Measurements from ENCODE around the gene IPMK.

The IPMK gene

DNA sequence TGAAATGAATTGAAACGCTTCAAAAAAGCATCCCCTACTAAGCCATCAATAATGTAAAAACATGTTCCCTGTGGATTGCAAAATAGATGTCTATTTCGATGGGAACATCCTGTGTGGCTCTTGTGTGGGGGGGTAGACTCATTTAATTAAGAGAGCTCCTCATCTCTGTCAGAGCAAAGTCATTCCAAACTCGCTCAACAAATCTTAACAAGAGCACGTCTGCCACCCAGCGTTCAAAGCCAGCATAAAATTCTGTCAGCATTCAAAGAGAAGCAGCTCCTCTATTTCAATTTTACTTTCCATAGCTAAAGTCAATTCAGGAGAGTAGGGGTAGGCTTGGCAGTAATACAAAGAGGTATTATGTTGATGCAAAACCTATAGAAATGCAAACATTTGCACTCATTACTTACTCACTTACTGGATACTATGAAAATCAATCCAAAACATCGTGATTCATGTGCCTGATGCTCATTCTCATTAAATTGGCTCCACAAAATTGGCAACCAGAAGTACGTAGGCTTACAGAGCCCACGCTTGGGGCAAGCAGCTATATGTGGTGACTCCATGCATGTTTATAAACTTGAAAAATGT, 114.9 kb downstream of the IPMK start:
- Histone ChIP-seq H3K9me3 (ENCODE audit: control insufficient read depth, insufficient read depth, low read depth, low read length) (no peaks in the 10 kb centered on the region), H3K4me1 (ENCODE audit: control insufficient read depth, insufficient read depth, low read length) (no peaks in the 10 kb centered on the region), H3K27ac (ENCODE audit: extremely low read depth, low read depth, low read length) (no peak overlapping the region), H3K4me3 (ENCODE audit: low read depth, low read length) (no peak overlapping the region), H3K36me3 (ENCODE audit: control insufficient read depth in 2 of 2, insufficient read depth in 1 of 2, low read length in 2 of 2) (no peaks in the 10 kb centered on the region)
- TF ChIP-seq ZNF514 (tag by site-specific recombination; IDR thresholded peaks at IDR 0.05), result no peak
- TF ChIP-seq ZNF146 (tag by site-specific recombination; IDR thresholded peaks at IDR 0.05), result no peak
- no peak for TF ChIP-seq RBAK (tag by site-specific recombination; IDR thresholded peaks at IDR 0.05)
- no peak for TF ChIP-seq ZNF423 (tag by site-specific recombination; IDR thresholded peaks at IDR 0.05)
- TF ChIP-seq ZNF544 (tag by site-specific recombination; IDR thresholded peaks at IDR 0.05), result no peak
- TF ChIP-seq, protein P1, sequence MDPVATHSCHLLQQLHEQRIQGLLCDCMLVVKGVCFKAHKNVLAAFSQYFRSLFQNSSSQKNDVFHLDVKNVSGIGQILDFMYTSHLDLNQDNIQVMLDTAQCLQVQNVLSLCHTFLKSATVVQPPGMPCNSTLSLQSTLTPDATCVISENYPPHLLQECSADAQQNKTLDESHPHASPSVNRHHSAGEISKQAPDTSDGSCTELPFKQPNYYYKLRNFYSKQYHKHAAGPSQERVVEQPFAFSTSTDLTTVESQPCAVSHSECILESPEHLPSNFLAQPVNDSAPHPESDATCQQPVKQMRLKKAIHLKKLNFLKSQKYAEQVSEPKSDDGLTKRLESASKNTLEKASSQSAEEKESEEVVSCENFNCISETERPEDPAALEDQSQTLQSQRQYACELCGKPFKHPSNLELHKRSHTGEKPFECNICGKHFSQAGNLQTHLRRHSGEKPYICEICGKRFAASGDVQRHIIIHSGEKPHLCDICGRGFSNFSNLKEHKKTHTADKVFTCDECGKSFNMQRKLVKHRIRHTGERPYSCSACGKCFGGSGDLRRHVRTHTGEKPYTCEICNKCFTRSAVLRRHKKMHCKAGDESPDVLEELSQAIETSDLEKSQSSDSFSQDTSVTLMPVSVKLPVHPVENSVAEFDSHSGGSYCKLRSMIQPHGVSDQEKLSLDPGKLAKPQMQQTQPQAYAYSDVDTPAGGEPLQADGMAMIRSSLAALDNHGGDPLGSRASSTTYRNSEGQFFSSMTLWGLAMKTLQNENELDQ (tag by site-specific recombination; IDR thresholded peaks at IDR 0.05; ENCODE audit: low read depth), result no peak
- peak; percentile 69 for TF ChIP-seq ZNF654 (tag by site-specific recombination; IDR thresholded peaks at IDR 0.05; ENCODE audit: low read depth)
- TF ChIP-seq, protein P2, sequence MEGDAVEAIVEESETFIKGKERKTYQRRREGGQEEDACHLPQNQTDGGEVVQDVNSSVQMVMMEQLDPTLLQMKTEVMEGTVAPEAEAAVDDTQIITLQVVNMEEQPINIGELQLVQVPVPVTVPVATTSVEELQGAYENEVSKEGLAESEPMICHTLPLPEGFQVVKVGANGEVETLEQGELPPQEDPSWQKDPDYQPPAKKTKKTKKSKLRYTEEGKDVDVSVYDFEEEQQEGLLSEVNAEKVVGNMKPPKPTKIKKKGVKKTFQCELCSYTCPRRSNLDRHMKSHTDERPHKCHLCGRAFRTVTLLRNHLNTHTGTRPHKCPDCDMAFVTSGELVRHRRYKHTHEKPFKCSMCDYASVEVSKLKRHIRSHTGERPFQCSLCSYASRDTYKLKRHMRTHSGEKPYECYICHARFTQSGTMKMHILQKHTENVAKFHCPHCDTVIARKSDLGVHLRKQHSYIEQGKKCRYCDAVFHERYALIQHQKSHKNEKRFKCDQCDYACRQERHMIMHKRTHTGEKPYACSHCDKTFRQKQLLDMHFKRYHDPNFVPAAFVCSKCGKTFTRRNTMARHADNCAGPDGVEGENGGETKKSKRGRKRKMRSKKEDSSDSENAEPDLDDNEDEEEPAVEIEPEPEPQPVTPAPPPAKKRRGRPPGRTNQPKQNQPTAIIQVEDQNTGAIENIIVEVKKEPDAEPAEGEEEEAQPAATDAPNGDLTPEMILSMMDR (tag by site-specific recombination; IDR thresholded peaks at IDR 0.05), result peak; percentile 26; the same call in 1 of the 2 replicates
- CTCF ChIA-PET, result interaction anchor here (0.6 to 2.0 kb wide), 30 partner anchors 9 to 812 kb away, joined by 3 to 9 read pairs (median 3); partner anchors contain the start of gene CISD1
- POLR2A ChIA-PET, result interaction anchor here (0.6 kb wide), 1 partner anchor 427 kb away, joined by 3 read pairs; no protein-coding TSS in a partner anchor

DNA sequence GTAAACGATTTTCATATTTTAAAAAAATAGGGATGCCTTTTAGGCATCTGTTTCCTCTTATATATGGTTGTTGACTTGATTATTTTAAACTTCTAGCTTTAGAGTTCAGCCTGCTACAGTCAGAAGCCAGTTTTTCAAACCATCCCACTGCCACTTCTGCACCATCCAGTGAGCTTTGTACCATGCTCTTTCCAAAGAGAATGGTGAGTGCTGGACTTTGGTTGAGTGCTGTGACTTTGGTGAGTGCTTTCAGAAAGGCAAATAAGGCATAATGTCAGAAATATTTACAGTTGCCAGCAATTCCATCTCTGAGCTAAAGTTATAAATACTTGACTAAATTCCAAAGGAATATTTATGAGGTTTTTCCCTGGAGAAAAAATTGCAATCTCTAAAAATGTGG, 117.4 kb downstream of the IPMK start:
- CTCF ChIA-PET, result interaction anchor here (0.8 to 1.1 kb wide), 2 partner anchors 86 to 828 kb away, joined by 3 to 5 read pairs; no protein-coding TSS in a partner anchor
- Histone ChIP-seq H3K9me3 (ENCODE audit: control insufficient read depth, insufficient read depth, low read depth, low read length) (no peaks in the 10 kb centered on the region), H3K4me1 (ENCODE audit: control insufficient read depth, insufficient read depth, low read length) (no peaks in the 10 kb centered on the region), H3K4me3 (ENCODE audit: low read depth, low read length) (no peak overlapping the region), H3K27ac (ENCODE audit: extremely low read depth, low read depth, low read length) (no peak overlapping the region), H3K36me3 (ENCODE audit: control insufficient read depth in 2 of 2, insufficient read depth in 1 of 2, low read length in 2 of 2) (no peaks in the 10 kb centered on the region)
- POLR2A ChIA-PET, result no interaction called here
- TF ChIP-seq ZNF830 (tag by site-specific recombination; IDR thresholded peaks at IDR 0.05; ENCODE audit: low read depth) (no peak), ZNF660 (tag by site-specific recombination; IDR thresholded peaks at IDR 0.05) (no peak), ZNF473 (tag by site-specific recombination; IDR thresholded peaks at IDR 0.05) (no peak), SALL2 (tag by site-specific recombination; IDR thresholded peaks at IDR 0.05; ENCODE audit: borderline replicate concordance) (no peak), ZNF776 (tag by site-specific recombination; IDR thresholded peaks at IDR 0.05; ENCODE audit: borderline replicate concordance) (no peak), ZNF433 (tag by site-specific recombination; IDR thresholded peaks at IDR 0.05; ENCODE audit: low read depth) (no peak), ZNF623 (tag by site-specific recombination; IDR thresholded peaks at IDR 0.05) (no peak), MEIS1 (CRISPR knock-in tag; IDR thresholded peaks at IDR 0.05; ENCODE audit: borderline replicate concordance) (no peak)
- TF ChIP-seq, protein P3, sequence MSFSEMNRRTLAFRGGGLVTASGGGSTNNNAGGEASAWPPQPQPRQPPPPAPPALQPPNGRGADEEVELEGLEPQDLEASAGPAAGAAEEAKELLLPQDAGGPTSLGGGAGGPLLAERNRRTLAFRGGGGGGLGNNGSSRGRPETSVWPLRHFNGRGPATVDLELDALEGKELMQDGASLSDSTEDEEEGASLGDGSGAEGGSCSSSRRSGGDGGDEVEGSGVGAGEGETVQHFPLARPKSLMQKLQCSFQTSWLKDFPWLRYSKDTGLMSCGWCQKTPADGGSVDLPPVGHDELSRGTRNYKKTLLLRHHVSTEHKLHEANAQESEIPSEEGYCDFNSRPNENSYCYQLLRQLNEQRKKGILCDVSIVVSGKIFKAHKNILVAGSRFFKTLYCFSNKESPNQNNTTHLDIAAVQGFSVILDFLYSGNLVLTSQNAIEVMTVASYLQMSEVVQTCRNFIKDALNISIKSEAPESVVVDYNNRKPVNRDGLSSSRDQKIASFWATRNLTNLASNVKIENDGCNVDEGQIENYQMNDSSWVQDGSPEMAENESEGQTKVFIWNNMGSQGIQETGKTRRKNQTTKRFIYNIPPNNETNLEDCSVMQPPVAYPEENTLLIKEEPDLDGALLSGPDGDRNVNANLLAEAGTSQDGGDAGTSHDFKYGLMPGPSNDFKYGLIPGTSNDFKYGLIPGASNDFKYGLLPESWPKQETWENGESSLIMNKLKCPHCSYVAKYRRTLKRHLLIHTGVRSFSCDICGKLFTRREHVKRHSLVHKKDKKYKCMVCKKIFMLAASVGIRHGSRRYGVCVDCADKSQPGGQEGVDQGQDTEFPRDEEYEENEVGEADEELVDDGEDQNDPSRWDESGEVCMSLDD (tag by site-specific recombination; IDR thresholded peaks at IDR 0.05), result no peak
- TF ChIP-seq, protein P4, sequence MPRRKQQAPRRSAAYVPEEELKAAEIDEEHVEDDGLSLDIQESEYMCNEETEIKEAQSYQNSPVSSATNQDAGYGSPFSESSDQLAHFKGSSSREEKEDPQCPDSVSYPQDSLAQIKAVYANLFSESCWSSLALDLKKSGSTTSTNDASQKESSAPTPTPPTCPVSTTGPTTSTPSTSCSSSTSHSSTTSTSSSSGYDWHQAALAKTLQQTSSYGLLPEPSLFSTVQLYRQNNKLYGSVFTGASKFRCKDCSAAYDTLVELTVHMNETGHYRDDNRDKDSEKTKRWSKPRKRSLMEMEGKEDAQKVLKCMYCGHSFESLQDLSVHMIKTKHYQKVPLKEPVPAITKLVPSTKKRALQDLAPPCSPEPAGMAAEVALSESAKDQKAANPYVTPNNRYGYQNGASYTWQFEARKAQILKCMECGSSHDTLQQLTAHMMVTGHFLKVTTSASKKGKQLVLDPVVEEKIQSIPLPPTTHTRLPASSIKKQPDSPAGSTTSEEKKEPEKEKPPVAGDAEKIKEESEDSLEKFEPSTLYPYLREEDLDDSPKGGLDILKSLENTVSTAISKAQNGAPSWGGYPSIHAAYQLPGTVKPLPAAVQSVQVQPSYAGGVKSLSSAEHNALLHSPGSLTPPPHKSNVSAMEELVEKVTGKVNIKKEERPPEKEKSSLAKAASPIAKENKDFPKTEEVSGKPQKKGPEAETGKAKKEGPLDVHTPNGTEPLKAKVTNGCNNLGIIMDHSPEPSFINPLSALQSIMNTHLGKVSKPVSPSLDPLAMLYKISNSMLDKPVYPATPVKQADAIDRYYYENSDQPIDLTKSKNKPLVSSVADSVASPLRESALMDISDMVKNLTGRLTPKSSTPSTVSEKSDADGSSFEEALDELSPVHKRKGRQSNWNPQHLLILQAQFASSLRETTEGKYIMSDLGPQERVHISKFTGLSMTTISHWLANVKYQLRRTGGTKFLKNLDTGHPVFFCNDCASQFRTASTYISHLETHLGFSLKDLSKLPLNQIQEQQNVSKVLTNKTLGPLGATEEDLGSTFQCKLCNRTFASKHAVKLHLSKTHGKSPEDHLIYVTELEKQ (tag by site-specific recombination; IDR thresholded peaks at IDR 0.05; ENCODE audit: borderline replicate concordance), result no peak
- TF ChIP-seq, protein P5, sequence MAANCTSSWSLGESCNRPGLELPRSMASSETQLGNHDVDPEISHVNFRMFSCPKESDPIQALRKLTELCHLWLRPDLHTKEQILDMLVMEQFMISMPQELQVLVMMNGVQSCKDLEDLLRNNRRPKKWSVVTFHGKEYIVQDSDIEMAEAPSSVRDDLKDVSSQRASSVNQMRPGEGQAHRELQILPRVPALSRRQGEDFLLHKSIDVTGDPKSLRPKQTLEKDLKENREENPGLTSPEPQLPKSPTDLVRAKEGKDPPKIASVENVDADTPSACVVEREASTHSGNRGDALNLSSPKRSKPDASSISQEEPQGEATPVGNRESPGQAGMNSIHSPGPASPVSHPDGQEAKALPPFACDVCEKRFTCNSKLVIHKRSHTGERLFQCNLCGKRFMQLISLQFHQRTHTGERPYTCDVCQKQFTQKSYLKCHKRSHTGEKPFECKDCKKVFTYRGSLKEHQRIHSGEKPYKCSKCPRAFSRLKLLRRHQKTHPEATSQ (tag by site-specific recombination; IDR thresholded peaks at IDR 0.05), result no peak
- TF ChIP-seq, protein P6, sequence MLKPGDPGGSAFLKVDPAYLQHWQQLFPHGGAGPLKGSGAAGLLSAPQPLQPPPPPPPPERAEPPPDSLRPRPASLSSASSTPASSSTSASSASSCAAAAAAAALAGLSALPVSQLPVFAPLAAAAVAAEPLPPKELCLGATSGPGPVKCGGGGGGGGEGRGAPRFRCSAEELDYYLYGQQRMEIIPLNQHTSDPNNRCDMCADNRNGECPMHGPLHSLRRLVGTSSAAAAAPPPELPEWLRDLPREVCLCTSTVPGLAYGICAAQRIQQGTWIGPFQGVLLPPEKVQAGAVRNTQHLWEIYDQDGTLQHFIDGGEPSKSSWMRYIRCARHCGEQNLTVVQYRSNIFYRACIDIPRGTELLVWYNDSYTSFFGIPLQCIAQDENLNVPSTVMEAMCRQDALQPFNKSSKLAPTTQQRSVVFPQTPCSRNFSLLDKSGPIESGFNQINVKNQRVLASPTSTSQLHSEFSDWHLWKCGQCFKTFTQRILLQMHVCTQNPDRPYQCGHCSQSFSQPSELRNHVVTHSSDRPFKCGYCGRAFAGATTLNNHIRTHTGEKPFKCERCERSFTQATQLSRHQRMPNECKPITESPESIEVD (tag by site-specific recombination; IDR thresholded peaks at IDR 0.05), result no peak

Measured in HEK293 (cell line).